ENCODE data around the gene IKBKE.

- TF ChIP-seq EZH2 (IDR thresholded peaks at IDR 0.05; ENCODE audit: insufficient read depth, poor library complexity, severe bottlenecking): no peak
- TF ChIP-seq EZH2phosphoT487 (IDR thresholded peaks at IDR 0.05; ENCODE audit: insufficient read depth, low read depth): no peak
Observed at GRCh38 chr1:206489980-206490770, 19.9 kb downstream of the IKBKE start.
